Heart left ventricle (tissue), 13 donors: ENCODE results near the gene SVEP1.

Source experiments
- POLR2A ChIP-seq, 2 donors: fragments of 450-650 bp; IDR thresholded peaks; one replicate each; pipeline ENCODE4 v1.6.1; 2017; ENCODE audit warnings: antibody characterized with exemption in 2 of 2, mild to moderate bottlenecking in 2 of 2, moderate library complexity in 2 of 2
- TF ChIP-seq, protein P1 (sequence below), 12 donors: fragments of 200-600 bp; sonication (generic) in 4 of 12; IDR thresholded peaks; one replicate each; pipeline versions ENCODE4 v1.5.0 to v1.8.0; 2018 to 2022; ENCODE audit warnings: antibody characterized with exemption in 12 of 12, mild to moderate bottlenecking in 5 of 12
- donor health status: ischemic (EF 13 %, LVEDD 7.1; RV severe dilation, severe dysfunction).
- donor health status: DM: no; HTN: yes; CAD: no.
- donor health status: DM: no; HTN: no; CAD: no.
- donor health status: ischemic (EF 25% LVEDD 6.9; RV normal size, moderate dysfunction).
- donor health status: ischemic (EF 25% LVEDD 5.7; RV mildly dilated, moderate dysfunction).
- donor health status: ischemic (EF 35%, LVEDD 5.7; RV mildly dilated, moderate dysfunction).
- donor health status: nonischemic (EF 11% LVEDD 7.7; RV severe dilation, severe dysfunction).
- donor health status: DM: yes; HTN: yes; CAD: no.
- donor health status: PGD.
- donor health status: ischemic (EF 29% LVEDD 5.4; RV normal size, mild dysfunction).
- donor health status: nonischemic (EF 23%, LVEDD 6.1; RV moderate dilation, normal function).

DNA sequence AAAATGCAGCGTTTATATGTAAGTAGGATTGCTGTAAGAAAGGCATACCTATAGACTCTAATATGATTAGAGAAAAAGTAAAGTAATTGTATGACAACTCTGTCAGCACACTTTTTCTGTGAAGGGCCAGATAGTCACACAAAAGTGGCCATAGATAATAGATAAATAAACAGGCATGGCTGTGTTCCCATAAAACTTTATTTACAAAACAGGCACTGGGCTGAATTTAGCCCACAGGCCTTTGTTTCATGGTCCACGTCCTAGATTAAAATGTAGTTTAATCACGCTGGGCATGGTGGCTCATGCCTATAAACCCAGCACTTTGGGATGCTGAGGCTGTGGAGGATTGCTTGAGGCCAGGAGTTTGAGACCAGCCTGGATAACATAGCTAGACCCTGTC is 233.2 kb downstream of the SVEP1 start:
- TF ChIP-seq, protein P1, sequence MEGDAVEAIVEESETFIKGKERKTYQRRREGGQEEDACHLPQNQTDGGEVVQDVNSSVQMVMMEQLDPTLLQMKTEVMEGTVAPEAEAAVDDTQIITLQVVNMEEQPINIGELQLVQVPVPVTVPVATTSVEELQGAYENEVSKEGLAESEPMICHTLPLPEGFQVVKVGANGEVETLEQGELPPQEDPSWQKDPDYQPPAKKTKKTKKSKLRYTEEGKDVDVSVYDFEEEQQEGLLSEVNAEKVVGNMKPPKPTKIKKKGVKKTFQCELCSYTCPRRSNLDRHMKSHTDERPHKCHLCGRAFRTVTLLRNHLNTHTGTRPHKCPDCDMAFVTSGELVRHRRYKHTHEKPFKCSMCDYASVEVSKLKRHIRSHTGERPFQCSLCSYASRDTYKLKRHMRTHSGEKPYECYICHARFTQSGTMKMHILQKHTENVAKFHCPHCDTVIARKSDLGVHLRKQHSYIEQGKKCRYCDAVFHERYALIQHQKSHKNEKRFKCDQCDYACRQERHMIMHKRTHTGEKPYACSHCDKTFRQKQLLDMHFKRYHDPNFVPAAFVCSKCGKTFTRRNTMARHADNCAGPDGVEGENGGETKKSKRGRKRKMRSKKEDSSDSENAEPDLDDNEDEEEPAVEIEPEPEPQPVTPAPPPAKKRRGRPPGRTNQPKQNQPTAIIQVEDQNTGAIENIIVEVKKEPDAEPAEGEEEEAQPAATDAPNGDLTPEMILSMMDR (IDR thresholded peaks at IDR 0.05): no peak
- no peak for TF ChIP-seq POLR2A (IDR thresholded peaks at IDR 0.05)
